Activated naive CD4-positive, alpha-beta T cell treated with anti-CD3 and anti-CD28 coated beads, Interleukin-2, amount 10 ng/mL, durations not matched to agents 7 days and 5 days (primary cell): ENCODE data around the gene RAB30.

Source experiments
- CTCF ChIA-PET: fragments of 350-600 bp; sonication (Branson Sonifier 250); formaldehyde crosslinking; loops from one replicate; lab custom pipeline; 2021; ENCODE audit warnings: antibody characterized with exemption; lab: Charles Lee
- DNase-seq: peaks from one replicate; pipeline ENCODE4 v3.0.0-alpha.2; 2020
- H3K27ac Mint-ChIP-seq: one replicate; pipeline ENCODE4 v1.8.0; 2021; ENCODE audit warnings: mild to moderate bottlenecking, moderate library complexity, mixed read lengths
- H3K27me3 Mint-ChIP-seq: one replicate; pipeline ENCODE4 v1.8.0; 2021; ENCODE audit warnings: mild to moderate bottlenecking, mixed read lengths
- H3K36me3 Mint-ChIP-seq: one replicate; pipeline ENCODE4 v1.8.0; 2021; ENCODE audit warnings: mixed read lengths
- H3K4me1 Mint-ChIP-seq: one replicate; pipeline ENCODE4 v1.8.0; 2021; ENCODE audit warnings: mixed read lengths
- H3K4me3 Mint-ChIP-seq: one replicate; pipeline ENCODE4 v1.8.0; 2021; ENCODE audit warnings: mild to moderate bottlenecking, moderate library complexity, mixed read lengths
- H3K9me3 Mint-ChIP-seq: one replicate; pipeline ENCODE4 v1.8.0; 2021; ENCODE audit warnings: mixed read lengths

Gene RAB30

GRCh38 chr11:82939456-82939855 lies 132.2 kb downstream of the RAB30 start:
- H3K4me1 Mint-ChIP-seq = peaks cover 6% of the 10 kb centered on the region
- no peaks in the 10 kb centered on the region for H3K27me3 Mint-ChIP-seq
- DNase-seq = no peak
- H3K36me3 Mint-ChIP-seq = peaks cover 42% of the 10 kb centered on the region
- H3K27ac Mint-ChIP-seq = no peak overlapping the region
- peaks cover 24% of the 10 kb centered on the region for H3K9me3 Mint-ChIP-seq
- CTCF ChIA-PET = interaction anchor here (0.6 kb wide), 1 partner anchor 335 kb away, joined by 3 read pairs; no protein-coding TSS in a partner anchor
- no peak overlapping the region for H3K4me3 Mint-ChIP-seq

DNA sequence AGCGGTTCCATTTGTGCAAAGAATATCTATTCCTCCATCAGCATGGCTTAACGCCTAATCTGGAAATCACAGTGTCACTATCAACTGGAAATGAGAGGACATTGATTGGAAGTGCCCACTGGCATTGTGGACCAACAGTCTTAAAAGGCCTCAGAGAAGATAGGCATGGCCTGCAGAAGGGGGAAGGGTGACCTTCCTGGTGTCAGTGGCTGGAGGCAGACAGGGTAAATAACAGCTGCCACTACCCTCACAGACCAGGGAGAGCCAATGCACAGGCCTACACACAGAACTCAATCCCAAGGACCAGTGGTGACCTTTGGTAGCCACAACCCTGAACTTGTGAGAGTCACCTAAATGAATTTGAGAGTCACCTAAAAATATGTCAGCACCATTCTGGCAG lies 134.1 kb downstream of the RAB30 start:
- no peak for DNase-seq
- no peak overlapping the region for H3K27ac Mint-ChIP-seq
- CTCF ChIA-PET = no interaction called here
- no peak overlapping the region for H3K4me3 Mint-ChIP-seq
- no peaks in the 10 kb centered on the region for H3K27me3 Mint-ChIP-seq
- H3K36me3 Mint-ChIP-seq = peaks cover 52% of the 10 kb centered on the region
- H3K4me1 Mint-ChIP-seq = peaks cover 11% of the 10 kb centered on the region
- H3K9me3 Mint-ChIP-seq = peaks cover 15% of the 10 kb centered on the region

- Mint-ChIP-seq H3K9me3 (peaks cover 9% of the 10 kb centered on the region), H3K4me3 (no peak overlapping the region), H3K27me3 (no peaks in the 10 kb centered on the region), H3K36me3 (peaks cover 52% of the 10 kb centered on the region), H3K27ac (no peak overlapping the region), H3K4me1 (peaks cover 18% of the 10 kb centered on the region)
- no peak for DNase-seq
- CTCF ChIA-PET = no interaction called here
These were observed 135.4 kb downstream of the RAB30 start for GRCh38 chr11:82936261-82936660.

GRCh38 chr11:82932564-82932963 lies 139.1 kb downstream of the RAB30 start:
- Mint-ChIP-seq H3K4me3 (no peak overlapping the region), H3K27me3 (no peaks in the 10 kb centered on the region), H3K27ac (peak overlapping the region; percentile 33), H3K9me3 (no peaks in the 10 kb centered on the region), H3K4me1 (peaks cover 20% of the 10 kb centered on the region), H3K36me3 (peaks cover 56% of the 10 kb centered on the region)
- no peak for DNase-seq
- CTCF ChIA-PET = interaction anchor here (0.8 kb wide), 1 partner anchor 65 kb away, joined by 3 read pairs; no protein-coding TSS in a partner anchor

DNA sequence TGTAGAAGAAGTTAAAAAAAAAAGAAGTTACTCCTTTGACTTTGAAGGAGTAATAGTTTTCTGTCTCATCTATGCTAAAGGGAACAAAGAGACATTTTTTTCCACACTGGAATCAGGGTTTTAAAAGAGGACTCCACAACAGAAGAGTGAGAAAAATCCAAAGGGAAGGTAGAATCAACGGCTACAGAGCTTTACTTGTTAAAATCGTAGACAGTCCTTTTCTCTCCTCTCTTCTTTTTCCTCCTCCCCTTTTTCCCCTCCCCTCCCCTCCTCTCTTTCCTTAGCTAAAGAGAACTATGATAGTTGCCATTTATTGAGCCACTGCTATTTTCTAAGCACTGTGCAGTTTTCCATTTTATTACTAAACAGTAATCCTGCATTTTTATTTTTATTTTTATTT lies 141.0 kb downstream of the RAB30 start:
- H3K36me3 Mint-ChIP-seq = peaks cover 54% of the 10 kb centered on the region
- H3K9me3 Mint-ChIP-seq = no peaks in the 10 kb centered on the region
- H3K27ac Mint-ChIP-seq = no peak overlapping the region
- no peaks in the 10 kb centered on the region for H3K27me3 Mint-ChIP-seq
- no peak for DNase-seq
- CTCF ChIA-PET = interaction anchor here (0.6 to 2.8 kb wide), 2 partner anchors 11 to 185 kb away, joined by 5 to 10 read pairs; no protein-coding TSS in a partner anchor
- no peak overlapping the region for H3K4me3 Mint-ChIP-seq
- peaks cover 25% of the 10 kb centered on the region for H3K4me1 Mint-ChIP-seq

GRCh38 chr11:82930229-82930628 lies 141.5 kb downstream of the RAB30 start:
- H3K4me3 Mint-ChIP-seq = no peak overlapping the region
- CTCF ChIA-PET = interaction anchor here (0.6 to 2.8 kb wide), 4 partner anchors 12 to 186 kb away, joined by 4 to 10 read pairs (median 6); no protein-coding TSS in a partner anchor

DNA sequence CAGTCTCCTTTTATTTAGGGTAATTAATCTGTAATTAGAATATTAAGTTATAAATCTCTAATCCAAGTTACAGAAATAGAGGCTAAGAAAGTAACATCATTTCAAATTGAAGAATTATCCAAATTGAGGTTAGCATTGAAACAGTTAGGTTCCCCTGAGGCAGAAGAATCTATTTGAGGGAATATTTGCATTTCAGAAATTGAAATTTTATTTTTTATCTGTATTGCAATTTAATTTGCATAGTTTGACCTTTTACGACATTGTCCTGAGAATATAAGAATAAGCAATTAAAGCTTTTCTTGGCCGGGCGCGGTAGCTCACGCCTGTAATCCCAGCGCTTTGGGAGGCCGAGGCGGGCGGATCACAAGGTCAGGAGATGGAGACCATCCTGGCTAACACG lies 142.6 kb downstream of the RAB30 start:
- peaks cover 26% of the 10 kb centered on the region for H3K4me1 Mint-ChIP-seq
- DNase-seq = no peak
- H3K36me3 Mint-ChIP-seq = peaks cover 50% of the 10 kb centered on the region
- no peak overlapping the region for H3K4me3 Mint-ChIP-seq
- no peak overlapping the region for H3K27ac Mint-ChIP-seq
- CTCF ChIA-PET = interaction anchor here (1.2 to 2.8 kb wide), 3 partner anchors 13 to 62 kb away, joined by 4 to 10 read pairs (median 6); no protein-coding TSS in a partner anchor
- H3K27me3 Mint-ChIP-seq = no peaks in the 10 kb centered on the region
- H3K9me3 Mint-ChIP-seq = no peaks in the 10 kb centered on the region

More at GRCh38 chr11:82930229-82930628, 141.5 kb downstream of the RAB30 start:
- Mint-ChIP-seq H3K27ac (no peak overlapping the region), H3K4me1 (peaks cover 25% of the 10 kb centered on the region), H3K9me3 (no peaks in the 10 kb centered on the region), H3K36me3 (peaks cover 52% of the 10 kb centered on the region), H3K27me3 (no peaks in the 10 kb centered on the region)
- DNase-seq = no peak

DNA sequence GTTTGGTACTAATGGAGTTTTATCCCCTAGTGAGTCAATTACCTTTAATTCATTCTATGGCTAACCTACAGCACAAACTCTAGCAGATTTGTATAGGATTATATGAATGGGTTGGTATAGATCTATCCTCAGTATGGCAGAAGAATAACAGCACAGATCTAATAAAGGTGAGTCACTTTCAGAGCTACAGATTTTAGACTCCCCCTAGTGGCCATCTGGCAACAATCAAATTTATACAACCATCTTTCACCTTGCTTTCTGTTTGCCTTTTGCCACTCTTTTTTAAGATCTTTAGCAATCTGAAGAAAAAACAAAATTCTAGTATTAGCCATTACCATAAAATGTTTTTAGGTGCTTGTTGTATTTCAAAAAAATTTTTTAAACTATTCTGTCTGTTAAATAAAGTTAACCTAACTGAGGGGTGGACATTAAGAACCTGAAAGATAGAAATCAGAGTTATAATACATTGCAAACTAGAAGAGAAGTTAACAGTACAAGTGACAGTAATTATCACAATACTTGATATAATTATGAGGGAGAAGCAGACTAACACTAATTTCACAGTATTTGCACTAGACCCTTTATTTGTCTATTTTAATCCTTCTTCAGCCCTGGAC lies 144.3 kb downstream of the RAB30 start:
- CTCF ChIA-PET = interaction anchor here (0.8 to 2.1 kb wide), 5 partner anchors 17 to 107 kb away, joined by 3 to 9 read pairs (median 3); no protein-coding TSS in a partner anchor
- H3K4me3 Mint-ChIP-seq = no peak overlapping the region
- peak overlapping the region; percentile 5 for H3K27ac Mint-ChIP-seq

GRCh38 chr11:82924522-82925224 lies 147.0 kb downstream of the RAB30 start:
- no peak overlapping the region for H3K4me3 Mint-ChIP-seq
- no peaks in the 10 kb centered on the region for H3K27me3 Mint-ChIP-seq
- H3K27ac Mint-ChIP-seq = no peak overlapping the region
- no peak for DNase-seq
- H3K9me3 Mint-ChIP-seq = peaks cover 3% of the 10 kb centered on the region
- H3K36me3 Mint-ChIP-seq = peaks cover 49% of the 10 kb centered on the region
- CTCF ChIA-PET = interaction anchor here (0.8 to 1.7 kb wide), 4 partner anchors 13 to 112 kb away, joined by 3 to 5 read pairs (median 4); no protein-coding TSS in a partner anchor
- H3K4me1 Mint-ChIP-seq = peaks cover 45% of the 10 kb centered on the region

More for the DNA sequence above, 144.3 kb downstream of the RAB30 start:
- Mint-ChIP-seq H3K9me3 (no peaks in the 10 kb centered on the region), H3K36me3 (peaks cover 45% of the 10 kb centered on the region), H3K4me1 (peaks cover 27% of the 10 kb centered on the region), H3K27me3 (no peaks in the 10 kb centered on the region)
- peak; percentile 33 for DNase-seq
